ENCODE data around the gene CD48. TPM values are rescaled to one million over a fixed set of nuclear protein-coding genes. Genes with fewer than 3 reads are reported as not detected.

The CD48 gene
- total and polyA plus RNA-seq, 2 experiments from 2014 or later = 0.30 TPM; not detected in 1

DNA sequence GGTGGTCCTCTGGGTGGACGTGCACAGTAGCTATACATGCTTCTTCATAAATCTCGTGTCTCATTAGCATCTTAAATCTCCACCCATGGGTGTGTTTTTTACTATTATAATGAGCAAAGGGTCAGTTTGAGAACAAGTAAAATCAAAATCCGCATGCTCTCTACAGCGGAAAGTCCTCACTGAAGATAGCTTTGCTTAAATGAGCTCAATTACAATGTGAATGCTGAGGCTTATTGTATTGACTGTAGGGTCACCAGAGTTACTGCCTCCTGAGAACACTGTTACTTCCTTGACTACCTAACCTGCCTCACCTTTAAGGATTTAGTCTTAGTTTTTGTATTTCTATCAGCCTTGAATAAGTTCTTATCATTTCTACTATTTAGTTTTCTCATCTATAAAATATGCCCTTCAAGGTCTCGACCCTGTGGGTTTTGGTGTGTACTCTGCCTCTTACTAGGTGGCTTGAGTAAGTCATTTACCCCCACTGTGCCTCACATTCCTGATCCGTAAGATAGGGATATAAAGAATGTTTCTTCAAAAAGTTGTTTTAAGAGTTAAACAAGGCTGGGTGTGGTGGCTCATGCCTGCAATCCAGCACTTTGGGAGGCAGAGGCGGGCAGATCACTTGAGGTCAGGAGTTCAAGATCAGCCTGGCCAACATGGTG lies 35.3 kb upstream of the CD48 start:
- Histone ChIP-seq H3K4me2 (no peak overlapping the region), H4K20me1 (ENCODE audit: insufficient read depth, poor library complexity, severe bottlenecking) (no peaks in the 10 kb centered on the region), H3K9me3 (ENCODE audit: low read depth) (no peaks in the 10 kb centered on the region), H3K4me3 (no peak overlapping the region), H3K9me2 (replicated peaks; ENCODE audit: insufficient read depth) (no peaks in the 10 kb centered on the region), H3K4me1 (ENCODE audit: insufficient read depth) (no peaks in the 10 kb centered on the region), H3K27ac (no peak overlapping the region), H2AFZ (no peak overlapping the region), H3K36me3 (replicated peaks; ENCODE audit: insufficient read depth, low read depth) (no peaks in the 10 kb centered on the region), H3K27me3 (no peaks in the 10 kb centered on the region), H3K79me2 (no peaks in the 10 kb centered on the region)
- no peak for TF ChIP-seq EZH2phosphoT487 (IDR thresholded peaks at IDR 0.05; ENCODE audit: low read depth, severe bottlenecking, unreplicated experiment)
- TF ChIP-seq, protein P1, sequence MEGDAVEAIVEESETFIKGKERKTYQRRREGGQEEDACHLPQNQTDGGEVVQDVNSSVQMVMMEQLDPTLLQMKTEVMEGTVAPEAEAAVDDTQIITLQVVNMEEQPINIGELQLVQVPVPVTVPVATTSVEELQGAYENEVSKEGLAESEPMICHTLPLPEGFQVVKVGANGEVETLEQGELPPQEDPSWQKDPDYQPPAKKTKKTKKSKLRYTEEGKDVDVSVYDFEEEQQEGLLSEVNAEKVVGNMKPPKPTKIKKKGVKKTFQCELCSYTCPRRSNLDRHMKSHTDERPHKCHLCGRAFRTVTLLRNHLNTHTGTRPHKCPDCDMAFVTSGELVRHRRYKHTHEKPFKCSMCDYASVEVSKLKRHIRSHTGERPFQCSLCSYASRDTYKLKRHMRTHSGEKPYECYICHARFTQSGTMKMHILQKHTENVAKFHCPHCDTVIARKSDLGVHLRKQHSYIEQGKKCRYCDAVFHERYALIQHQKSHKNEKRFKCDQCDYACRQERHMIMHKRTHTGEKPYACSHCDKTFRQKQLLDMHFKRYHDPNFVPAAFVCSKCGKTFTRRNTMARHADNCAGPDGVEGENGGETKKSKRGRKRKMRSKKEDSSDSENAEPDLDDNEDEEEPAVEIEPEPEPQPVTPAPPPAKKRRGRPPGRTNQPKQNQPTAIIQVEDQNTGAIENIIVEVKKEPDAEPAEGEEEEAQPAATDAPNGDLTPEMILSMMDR (IDR thresholded peaks at IDR 0.05; ENCODE audit: poor library complexity) = no peak
- TF ChIP-seq EZH2 (IDR thresholded peaks at IDR 0.05; ENCODE audit: borderline replicate concordance) = no peak
- DNase-seq (ENCODE audit: low spot score) = no peak
- 68% methylated on average over 7 of the region's 7 CpGs for WGBS (ENCODE audit: low lambda C conversion rate, missing lambda C conversion rate)

DNA sequence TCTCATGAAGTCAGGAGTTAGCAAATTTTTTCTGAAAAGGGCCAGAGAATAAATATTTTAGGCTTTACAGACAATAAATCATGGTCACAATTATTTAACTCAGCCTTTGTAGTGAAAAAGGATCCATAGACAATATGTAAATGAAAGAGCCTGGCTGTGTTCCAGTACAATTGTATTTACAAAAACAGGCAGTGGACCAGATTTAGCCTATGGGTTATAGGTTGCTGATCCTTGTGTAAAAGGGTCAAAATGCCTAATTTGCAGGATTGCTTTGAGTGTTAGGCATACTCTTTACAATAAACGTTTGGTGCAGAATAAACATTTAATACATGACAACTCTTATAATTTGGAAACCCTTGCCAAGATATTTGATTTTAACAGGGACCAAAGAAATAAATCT lies 33.9 kb upstream of the CD48 start:
- no peaks in the 10 kb centered on the region for H3K27me3 ChIP-seq
- no peaks in the 10 kb centered on the region for H3K9me3 ChIP-seq (ENCODE audit: low read depth)
- H4K20me1 ChIP-seq (ENCODE audit: insufficient read depth, poor library complexity, severe bottlenecking) = no peaks in the 10 kb centered on the region
- WGBS (ENCODE audit: low lambda C conversion rate, missing lambda C conversion rate) = 68% methylated on average over 1 of the region's 1 CpG
- no peaks in the 10 kb centered on the region for H3K4me1 ChIP-seq (ENCODE audit: insufficient read depth)
- TF ChIP-seq EZH2phosphoT487 (IDR thresholded peaks at IDR 0.05; ENCODE audit: low read depth, severe bottlenecking, unreplicated experiment) (no peak), EZH2 (IDR thresholded peaks at IDR 0.05; ENCODE audit: borderline replicate concordance) (no peak)
- TF ChIP-seq, protein P1 (IDR thresholded peaks at IDR 0.05; ENCODE audit: poor library complexity) = no peak
- no peak overlapping the region for H3K27ac ChIP-seq
- no peak for DNase-seq (ENCODE audit: low spot score)
- H3K79me2 ChIP-seq = no peaks in the 10 kb centered on the region
- H3K4me2 ChIP-seq = no peak overlapping the region
- no peaks in the 10 kb centered on the region for H3K36me3 ChIP-seq (replicated peaks; ENCODE audit: insufficient read depth, low read depth)
- H2AFZ ChIP-seq = no peak overlapping the region
- no peaks in the 10 kb centered on the region for H3K9me2 ChIP-seq (replicated peaks; ENCODE audit: insufficient read depth)
- H3K4me3 ChIP-seq = no peak overlapping the region

DNA sequence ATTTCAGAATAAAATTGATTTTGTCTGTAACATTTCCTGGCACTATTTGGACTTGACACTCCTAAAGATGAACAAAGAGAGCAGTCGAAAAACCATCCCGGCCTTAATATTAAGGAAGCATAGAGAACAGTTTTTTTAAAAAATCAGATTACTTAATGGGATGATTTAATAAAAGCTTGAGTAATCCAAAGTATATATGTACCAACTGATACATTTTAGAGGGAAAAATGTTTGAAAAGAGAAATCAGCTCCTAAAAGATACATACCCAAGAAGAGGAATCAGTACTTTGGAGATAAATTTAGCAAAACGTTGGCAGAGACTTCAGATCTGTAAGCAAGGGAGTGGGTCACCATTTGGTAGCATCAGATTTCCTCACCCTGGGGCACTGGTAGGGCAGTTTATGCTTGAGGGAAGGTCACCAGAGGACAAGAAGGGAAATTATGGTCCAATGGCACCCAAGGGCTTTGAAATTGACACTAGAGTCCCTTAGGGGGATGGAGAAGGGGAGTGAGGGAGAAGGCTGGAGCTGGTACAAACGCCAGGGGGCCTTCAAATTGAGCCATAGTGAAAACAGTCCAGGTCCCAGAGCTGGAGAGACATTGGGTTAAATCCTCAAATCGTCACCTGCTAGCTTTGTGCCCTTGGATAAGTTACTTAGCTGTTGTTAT lies 33.4 kb upstream of the CD48 start:
- Histone ChIP-seq H3K27me3 (no peaks in the 10 kb centered on the region), H3K4me1 (ENCODE audit: insufficient read depth) (no peaks in the 10 kb centered on the region), H3K9me3 (ENCODE audit: low read depth) (no peaks in the 10 kb centered on the region), H2AFZ (no peak overlapping the region), H4K20me1 (ENCODE audit: insufficient read depth, poor library complexity, severe bottlenecking) (no peaks in the 10 kb centered on the region), H3K79me2 (no peaks in the 10 kb centered on the region), H3K4me3 (no peak overlapping the region), H3K27ac (no peak overlapping the region), H3K4me2 (no peak overlapping the region), H3K9me2 (replicated peaks; ENCODE audit: insufficient read depth) (no peaks in the 10 kb centered on the region), H3K36me3 (replicated peaks; ENCODE audit: insufficient read depth, low read depth) (no peaks in the 10 kb centered on the region)
- 81% methylated on average over 5 of the region's 5 CpGs for WGBS (ENCODE audit: low lambda C conversion rate, missing lambda C conversion rate)
- TF ChIP-seq EZH2 (IDR thresholded peaks at IDR 0.05; ENCODE audit: borderline replicate concordance) = no peak
- no peak for DNase-seq (ENCODE audit: low spot score)

DNA sequence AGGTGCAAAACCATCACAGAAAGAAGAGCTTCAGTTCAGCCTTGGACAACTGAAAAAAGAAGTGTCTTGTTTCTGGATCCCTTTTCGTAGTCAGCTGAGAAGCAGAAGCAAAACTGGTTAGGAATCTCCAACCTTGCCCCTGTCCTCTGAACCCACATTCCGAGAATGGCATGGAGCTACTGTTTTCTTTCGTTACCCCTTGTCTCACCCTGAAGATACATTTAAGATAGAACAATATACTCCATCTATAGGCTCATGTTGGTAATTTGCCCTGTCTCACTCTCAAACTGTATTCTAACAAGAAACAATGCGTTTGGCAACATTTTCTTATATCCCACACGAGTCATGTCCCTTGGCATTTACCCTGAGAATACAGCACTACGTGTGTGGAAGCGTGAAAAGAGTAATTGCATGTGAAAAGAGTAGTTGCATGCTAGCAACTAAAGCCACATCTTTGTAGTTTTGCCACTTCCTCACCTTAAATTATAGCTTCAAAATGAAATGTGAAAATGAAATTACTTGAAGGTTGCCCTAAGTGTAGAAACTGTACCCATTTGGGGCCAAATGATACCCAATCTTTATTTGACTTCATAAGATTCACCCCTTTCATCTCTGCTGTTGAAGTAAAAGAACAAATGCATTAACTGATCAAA lies 32.7 kb upstream of the CD48 start:
- 88% methylated on average over 7 of the region's 7 CpGs for WGBS (ENCODE audit: low lambda C conversion rate, missing lambda C conversion rate)
- Histone ChIP-seq H3K9me3 (ENCODE audit: low read depth) (no peaks in the 10 kb centered on the region), H2AFZ (no peak overlapping the region), H3K27me3 (no peaks in the 10 kb centered on the region), H3K4me3 (no peak overlapping the region), H3K9me2 (replicated peaks; ENCODE audit: insufficient read depth) (no peaks in the 10 kb centered on the region), H4K20me1 (ENCODE audit: insufficient read depth, poor library complexity, severe bottlenecking) (no peaks in the 10 kb centered on the region), H3K79me2 (no peaks in the 10 kb centered on the region), H3K4me2 (no peak overlapping the region), H3K27ac (no peak overlapping the region), H3K4me1 (ENCODE audit: insufficient read depth) (no peaks in the 10 kb centered on the region), H3K36me3 (replicated peaks; ENCODE audit: insufficient read depth, low read depth) (no peaks in the 10 kb centered on the region)
- no peak for DNase-seq (ENCODE audit: low spot score)
- TF ChIP-seq EZH2phosphoT487 (IDR thresholded peaks at IDR 0.05; ENCODE audit: low read depth, severe bottlenecking, unreplicated experiment) (no peak), EZH2 (IDR thresholded peaks at IDR 0.05; ENCODE audit: borderline replicate concordance) (no peak)
- TF ChIP-seq, protein P1 (IDR thresholded peaks at IDR 0.05; ENCODE audit: poor library complexity) = no peak
